Nephron progenitor cell (in vitro differentiated cells): ENCODE results near the gene PTPRF.

ENCODE experiments used
- DNase-seq: peaks from one replicate; pipeline ENCODE4 v3.0.0; 2021
- H3K27ac Mint-ChIP-seq: 2 replicates; pipeline ENCODE4 v1.8.0; 2021; ENCODE audit warnings: mild to moderate bottlenecking, moderate library complexity, mixed read lengths
- H3K27me3 Mint-ChIP-seq: 2 replicates; pipeline ENCODE4 v1.8.0; 2021; ENCODE audit warnings: mild to moderate bottlenecking, low read depth, mixed read lengths; ENCODE audit not compliant: poor library complexity
- H3K36me3 Mint-ChIP-seq: 2 replicates; pipeline ENCODE4 v1.8.0; 2021; ENCODE audit warnings: low read depth, mixed read lengths
- H3K4me1 Mint-ChIP-seq: 2 replicates; pipeline ENCODE4 v1.8.0; 2021; ENCODE audit warnings: mixed read lengths
- H3K4me3 Mint-ChIP-seq: 2 replicates; pipeline ENCODE4 v1.8.0; 2021; ENCODE audit warnings: mild to moderate bottlenecking, moderate library complexity, mixed read lengths
- H3K9me3 Mint-ChIP-seq: 2 replicates; pipeline ENCODE4 v1.8.0; 2021; ENCODE audit warnings: mild to moderate bottlenecking, moderate library complexity, mixed read lengths
- TF ChIP-seq, protein P1 (sequence below): fragments of 200-600 bp; sonication (generic); IDR thresholded peaks from 2 replicates; pipeline ENCODE4 v1.5.0; 2021; ENCODE audit warnings: antibody characterized with exemption

Gene PTPRF

DNA sequence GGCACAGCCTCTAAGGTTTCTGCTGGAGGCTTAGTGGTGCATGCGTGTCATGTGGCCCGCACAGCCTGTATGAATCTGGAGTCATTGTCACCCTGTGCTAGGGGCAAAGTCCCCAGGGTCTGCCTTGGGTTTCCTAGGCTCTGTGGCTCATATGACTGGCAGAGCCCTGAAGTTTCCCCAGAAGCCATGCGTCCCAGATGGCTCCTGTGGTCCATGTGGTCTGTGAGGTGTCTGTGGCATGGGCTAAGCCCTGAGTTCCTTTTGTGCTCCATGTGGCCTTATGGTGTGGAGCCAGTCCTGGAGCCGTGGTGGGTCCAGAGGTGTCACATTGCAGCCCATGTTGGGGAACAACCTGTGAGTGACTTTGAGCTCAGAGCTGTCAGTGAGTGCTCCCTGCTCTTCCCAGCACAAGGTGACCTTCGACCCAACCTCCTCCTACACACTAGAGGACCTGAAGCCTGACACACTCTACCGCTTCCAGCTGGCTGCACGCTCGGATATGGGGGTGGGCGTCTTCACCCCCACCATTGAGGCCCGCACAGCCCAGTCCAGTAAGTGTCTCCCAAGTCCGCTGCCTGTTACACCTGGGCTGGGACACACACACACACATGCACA, 61.5 kb downstream of the PTPRF start:
- Mint-ChIP-seq H3K4me1 (no peaks in the 10 kb centered on the region), H3K9me3 (no peaks in the 10 kb centered on the region), H3K27me3 (peaks cover 3% of the 10 kb centered on the region), H3K4me3 (no peak overlapping the region), H3K27ac (no peak overlapping the region), H3K36me3 (peaks cover 17% of the 10 kb centered on the region)
- TF ChIP-seq, protein P1, sequence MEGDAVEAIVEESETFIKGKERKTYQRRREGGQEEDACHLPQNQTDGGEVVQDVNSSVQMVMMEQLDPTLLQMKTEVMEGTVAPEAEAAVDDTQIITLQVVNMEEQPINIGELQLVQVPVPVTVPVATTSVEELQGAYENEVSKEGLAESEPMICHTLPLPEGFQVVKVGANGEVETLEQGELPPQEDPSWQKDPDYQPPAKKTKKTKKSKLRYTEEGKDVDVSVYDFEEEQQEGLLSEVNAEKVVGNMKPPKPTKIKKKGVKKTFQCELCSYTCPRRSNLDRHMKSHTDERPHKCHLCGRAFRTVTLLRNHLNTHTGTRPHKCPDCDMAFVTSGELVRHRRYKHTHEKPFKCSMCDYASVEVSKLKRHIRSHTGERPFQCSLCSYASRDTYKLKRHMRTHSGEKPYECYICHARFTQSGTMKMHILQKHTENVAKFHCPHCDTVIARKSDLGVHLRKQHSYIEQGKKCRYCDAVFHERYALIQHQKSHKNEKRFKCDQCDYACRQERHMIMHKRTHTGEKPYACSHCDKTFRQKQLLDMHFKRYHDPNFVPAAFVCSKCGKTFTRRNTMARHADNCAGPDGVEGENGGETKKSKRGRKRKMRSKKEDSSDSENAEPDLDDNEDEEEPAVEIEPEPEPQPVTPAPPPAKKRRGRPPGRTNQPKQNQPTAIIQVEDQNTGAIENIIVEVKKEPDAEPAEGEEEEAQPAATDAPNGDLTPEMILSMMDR: no peak
- no peak for DNase-seq

DNA sequence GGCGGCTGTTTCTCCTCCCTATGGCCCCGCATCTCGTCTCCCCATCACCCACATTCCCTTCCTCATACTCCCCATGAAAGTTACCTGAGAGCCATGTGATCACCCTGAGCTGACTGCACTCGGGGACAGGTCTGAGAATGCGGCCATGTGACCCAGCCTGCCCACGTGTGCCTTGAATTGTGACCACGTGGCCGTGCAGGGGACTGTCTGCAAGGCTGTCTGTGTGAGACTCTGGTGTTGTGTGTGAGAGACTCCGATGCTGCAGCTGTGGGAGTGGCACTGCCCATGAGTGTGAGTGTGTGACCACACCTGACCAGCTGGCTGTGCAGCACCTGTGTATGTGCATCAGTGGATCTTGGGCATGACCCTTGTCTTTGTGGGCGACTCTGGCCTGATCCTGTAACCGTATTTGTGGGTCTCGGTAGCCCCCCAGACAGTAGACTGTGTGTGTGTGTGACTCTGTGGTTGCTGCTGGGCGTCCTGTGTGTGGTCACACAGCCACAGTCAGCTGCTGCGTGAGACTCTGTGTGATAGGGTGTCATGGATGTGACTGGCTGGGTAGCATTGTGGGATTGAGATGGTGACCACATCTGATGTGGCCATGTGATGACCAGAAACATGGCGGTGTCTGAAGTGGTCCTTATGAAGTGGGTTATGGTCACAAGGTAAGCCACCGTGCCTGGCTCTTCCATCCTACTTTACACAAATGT, 62.4 kb downstream of the PTPRF start:
- no peaks in the 10 kb centered on the region for H3K4me1 Mint-ChIP-seq
- H3K4me3 Mint-ChIP-seq: no peak overlapping the region
- H3K27me3 Mint-ChIP-seq: peaks cover 3% of the 10 kb centered on the region
- no peak overlapping the region for H3K27ac Mint-ChIP-seq
- peaks cover 17% of the 10 kb centered on the region for H3K36me3 Mint-ChIP-seq
- TF ChIP-seq, protein P1: no peak
- DNase-seq: no peak
- no peaks in the 10 kb centered on the region for H3K9me3 Mint-ChIP-seq

DNA sequence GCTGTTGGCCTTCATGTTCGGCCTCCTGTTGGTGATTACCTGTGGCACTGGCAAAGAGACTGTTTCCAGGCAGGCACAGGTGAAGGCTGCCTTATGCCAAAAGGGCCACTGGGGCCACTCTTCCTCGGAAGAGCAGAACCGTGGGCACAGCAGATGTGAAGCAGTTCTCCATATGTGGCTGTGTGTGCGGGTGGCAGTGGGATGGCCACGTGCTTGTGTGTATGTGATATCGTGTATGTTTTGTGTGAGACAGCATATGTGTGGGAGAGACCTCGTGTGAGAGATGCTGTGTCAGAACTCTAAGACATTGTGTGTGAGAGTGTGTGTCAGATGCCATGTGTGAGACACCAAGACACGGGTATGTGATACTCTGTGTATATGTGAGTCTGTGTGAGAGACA, 65.9 kb downstream of the PTPRF start:
- H3K27ac Mint-ChIP-seq: no peak overlapping the region
- H3K4me3 Mint-ChIP-seq: no peak overlapping the region
- TF ChIP-seq, protein P1: no peak
- H3K27me3 Mint-ChIP-seq: peaks cover 3% of the 10 kb centered on the region
- H3K9me3 Mint-ChIP-seq: no peaks in the 10 kb centered on the region
- H3K36me3 Mint-ChIP-seq: peaks cover 8% of the 10 kb centered on the region
- DNase-seq: no peak
- no peaks in the 10 kb centered on the region for H3K4me1 Mint-ChIP-seq

DNA sequence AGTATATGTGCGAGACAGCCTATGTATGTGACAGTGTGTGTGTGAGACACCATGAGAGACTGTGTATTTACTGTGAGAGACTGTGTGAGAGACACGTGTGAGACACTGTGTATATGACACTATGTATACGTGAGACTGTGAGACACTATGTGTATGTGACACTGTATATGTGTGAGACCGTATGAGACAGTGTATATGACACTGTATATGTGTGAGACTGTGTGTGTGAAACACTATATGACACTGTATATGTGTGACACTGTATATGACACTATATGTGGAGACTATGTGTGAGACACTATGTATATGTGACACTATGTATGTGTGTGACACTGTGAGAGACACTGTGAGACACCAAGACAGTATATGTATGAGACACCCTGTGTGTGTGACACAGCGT, 66.3 kb downstream of the PTPRF start:
- DNase-seq: no peak
- Mint-ChIP-seq H3K4me1 (no peaks in the 10 kb centered on the region), H3K27me3 (peaks cover 3% of the 10 kb centered on the region), H3K4me3 (no peak overlapping the region), H3K27ac (no peak overlapping the region), H3K36me3 (peaks cover 8% of the 10 kb centered on the region), H3K9me3 (no peaks in the 10 kb centered on the region)
- TF ChIP-seq, protein P1: no peak

DNA sequence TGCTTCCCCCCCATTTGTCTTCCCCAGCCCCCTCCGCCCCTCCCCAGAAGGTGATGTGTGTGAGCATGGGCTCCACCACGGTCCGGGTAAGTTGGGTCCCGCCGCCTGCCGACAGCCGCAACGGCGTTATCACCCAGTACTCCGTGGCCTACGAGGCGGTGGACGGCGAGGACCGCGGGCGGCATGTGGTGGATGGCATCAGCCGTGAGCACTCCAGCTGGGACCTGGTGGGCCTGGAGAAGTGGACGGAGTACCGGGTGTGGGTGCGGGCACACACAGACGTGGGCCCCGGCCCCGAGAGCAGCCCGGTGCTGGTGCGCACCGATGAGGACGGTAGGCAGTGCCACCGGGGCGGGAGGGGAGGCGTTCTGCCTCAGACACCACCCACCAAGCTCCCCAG, 67.0 kb downstream of the PTPRF start:
- no peak for DNase-seq
- Mint-ChIP-seq H3K27me3 (peaks cover 3% of the 10 kb centered on the region), H3K36me3 (peaks cover 8% of the 10 kb centered on the region), H3K4me3 (no peak overlapping the region), H3K9me3 (no peaks in the 10 kb centered on the region), H3K27ac (no peak overlapping the region), H3K4me1 (no peaks in the 10 kb centered on the region)
- TF ChIP-seq, protein P1: no peak

DNA sequence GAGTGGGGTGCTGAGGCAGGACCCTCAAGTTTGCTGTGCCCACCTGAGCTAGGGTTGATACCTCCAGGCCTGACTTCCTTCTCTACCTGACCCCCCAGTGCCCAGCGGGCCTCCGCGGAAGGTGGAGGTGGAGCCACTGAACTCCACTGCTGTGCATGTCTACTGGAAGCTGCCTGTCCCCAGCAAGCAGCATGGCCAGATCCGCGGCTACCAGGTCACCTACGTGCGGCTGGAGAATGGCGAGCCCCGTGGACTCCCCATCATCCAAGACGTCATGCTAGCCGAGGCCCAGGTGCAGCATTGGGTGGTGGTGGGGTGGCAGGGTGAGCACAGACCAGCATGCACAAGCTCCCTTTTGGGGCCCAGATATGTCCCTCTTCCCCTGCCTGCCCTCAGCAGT, 67.9 kb downstream of the PTPRF start:
- DNase-seq: no peak
- H3K4me3 Mint-ChIP-seq: no peak overlapping the region
- peaks cover 8% of the 10 kb centered on the region for H3K36me3 Mint-ChIP-seq
- TF ChIP-seq, protein P1: no peak
- peaks cover 3% of the 10 kb centered on the region for H3K27me3 Mint-ChIP-seq
- H3K9me3 Mint-ChIP-seq: no peaks in the 10 kb centered on the region
- H3K27ac Mint-ChIP-seq: no peak overlapping the region
- H3K4me1 Mint-ChIP-seq: no peaks in the 10 kb centered on the region
